Eye (tissue), 1 donor: ENCODE measurements around the gene TRIL.

Experiments used
- DNase-seq: peaks from one replicate; pipeline ENCODE4 v3.0.0-alpha.2; 2015

Gene TRIL

GRCh38 chr7:28939844-28940544, 18.1 kb downstream of the TRIL start:
- no peak for DNase-seq

DNA sequence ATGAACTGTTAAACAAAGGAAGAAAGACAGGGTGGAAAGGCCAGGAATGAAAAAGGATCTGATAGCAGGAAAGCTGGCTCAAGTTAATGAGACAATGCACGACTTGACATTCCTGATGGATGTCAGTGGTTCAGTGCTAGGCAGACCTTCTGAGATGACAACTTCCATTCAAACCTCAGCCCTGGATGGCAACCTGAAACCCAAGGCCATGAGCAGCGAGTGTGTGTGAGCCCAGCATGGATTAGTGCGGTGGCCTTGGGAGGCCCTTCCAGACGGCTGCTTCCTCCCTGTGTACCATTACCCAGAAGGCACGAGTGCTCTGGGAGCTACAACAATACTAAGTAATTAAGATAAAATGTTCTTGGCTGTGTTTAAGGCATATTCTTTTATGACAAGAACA, 18.8 kb downstream of the TRIL start:
- DNase-seq: no peak

DNA sequence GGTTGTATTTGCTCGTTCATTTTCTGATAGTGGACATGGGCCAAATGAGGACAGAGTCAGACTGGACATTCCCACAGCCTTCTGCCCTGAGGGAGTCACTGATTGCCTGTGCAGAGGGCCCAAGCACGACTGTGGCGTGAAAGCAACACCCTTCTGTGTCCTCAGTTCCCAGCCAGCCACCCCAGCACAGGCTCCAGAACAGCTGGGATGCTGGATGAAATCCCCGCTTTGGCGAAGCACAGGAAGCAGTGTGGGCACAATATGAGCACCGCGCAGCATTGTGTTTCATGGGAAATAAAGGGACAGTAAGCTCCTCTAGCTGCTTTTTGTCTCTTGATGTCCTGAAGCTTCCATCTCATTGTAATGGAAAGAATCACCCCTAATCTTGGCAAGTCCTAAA, 20.5 kb downstream of the TRIL start:
- DNase-seq: no peak

DNA sequence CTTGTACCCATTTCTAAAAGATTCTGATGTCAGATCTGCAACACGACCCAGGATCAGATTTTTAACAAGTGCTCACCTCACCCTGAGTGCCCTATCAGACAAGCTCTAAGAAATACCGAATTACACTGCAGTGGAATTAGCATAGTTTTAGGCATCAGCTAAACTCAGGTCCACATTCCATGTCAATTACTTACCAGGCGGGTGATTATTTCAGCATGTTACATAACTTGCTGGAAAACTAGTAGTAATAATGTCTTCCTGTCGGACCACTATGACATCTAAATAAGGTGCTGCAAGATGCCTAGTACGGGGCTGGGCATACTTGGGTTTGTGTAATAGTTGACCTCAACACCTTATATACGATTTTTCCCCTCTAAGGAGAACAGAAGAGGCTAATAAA, 21.0 kb downstream of the TRIL start:
- DNase-seq: no peak

DNA sequence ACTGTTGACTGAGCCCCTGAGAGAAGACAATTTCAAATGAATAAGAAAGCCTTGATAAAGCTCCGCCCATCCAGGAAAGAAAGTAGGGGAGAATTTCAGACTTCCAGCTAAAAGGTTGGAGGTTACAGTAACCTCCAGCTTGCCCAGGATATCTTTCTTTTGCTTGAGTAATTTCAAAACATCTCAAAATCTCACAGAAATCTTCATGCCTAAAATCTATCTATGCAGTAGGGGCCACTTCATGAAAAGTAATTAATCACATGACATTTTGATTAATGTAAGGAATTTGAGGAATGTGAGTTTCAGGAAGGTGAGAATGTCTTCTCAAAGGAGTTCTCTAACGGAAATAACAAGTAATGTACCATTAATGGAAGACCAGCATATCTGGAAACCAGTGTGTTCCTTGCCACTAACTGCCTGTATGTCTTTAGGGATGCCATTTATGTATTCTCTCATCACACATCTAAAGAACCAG, 24.2 kb downstream of the TRIL start:
- DNase-seq: no peak

- no peak for DNase-seq
Observed at GRCh38 chr7:28931565-28931964, 26.6 kb downstream of the TRIL start.

DNA sequence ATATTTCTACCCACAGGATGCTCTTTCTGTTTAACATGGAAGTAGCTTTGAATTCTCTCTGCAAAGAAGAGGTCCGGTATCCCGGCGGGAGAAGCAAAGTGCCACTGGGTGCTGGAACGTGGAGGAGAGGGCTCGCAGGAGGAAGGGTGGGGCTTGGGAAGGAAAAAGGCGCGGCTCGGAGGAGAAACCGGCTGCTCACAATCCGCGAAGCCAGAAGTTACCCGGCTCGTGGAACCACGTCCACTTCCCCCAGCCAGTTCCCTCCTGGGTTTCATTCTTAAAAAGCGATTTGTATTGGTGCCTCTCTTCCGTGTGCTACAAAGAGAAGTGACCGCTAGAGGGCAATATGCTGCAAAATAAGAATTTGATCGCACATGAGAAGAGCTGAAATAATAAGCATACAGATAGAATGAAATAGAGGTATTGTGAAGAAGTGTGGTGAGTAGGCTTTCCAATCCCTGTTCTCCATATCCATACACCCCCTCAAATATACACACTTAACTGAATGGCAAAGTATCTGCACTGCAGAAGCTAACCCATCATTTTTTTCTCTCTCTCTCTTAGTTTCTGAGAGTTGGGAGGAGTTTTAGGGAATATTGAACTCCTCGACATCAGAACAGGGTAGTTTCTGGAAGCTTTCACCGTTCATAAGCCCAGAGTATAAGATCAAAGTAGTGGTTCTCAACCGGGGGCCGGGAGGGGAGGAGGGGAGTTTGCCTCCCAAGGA, 31.1 kb downstream of the TRIL start:
- DNase-seq: peak; percentile 95

- peak; percentile 97 for DNase-seq
Observed at GRCh38 chr7:28922624-28923331, 35.4 kb downstream of the TRIL start.

GRCh38 chr7:28921822-28922221, 36.3 kb downstream of the TRIL start:
- peak; percentile 88 for DNase-seq

GRCh38 chr7:28920424-28920823, 37.7 kb downstream of the TRIL start:
- no peak for DNase-seq

DNA sequence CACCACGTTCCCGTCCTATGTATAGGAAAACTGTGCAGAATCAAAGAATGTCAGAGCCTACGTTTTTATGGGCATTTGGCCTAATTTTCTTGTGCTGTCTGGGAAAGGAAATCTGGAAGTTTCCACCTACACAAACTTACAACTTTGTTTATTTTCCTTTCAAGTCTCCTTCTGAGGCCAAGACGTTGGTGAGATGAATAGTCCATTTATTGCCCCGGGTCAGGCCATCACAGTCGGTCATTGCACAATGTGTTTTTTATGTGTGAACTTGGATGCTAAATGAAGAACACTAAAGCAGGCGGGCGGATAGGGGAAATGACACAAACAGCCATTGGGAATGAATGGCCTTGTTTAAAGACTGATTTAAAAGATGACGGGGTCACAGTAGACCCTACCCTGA, 38.6 kb downstream of the TRIL start:
- DNase-seq: no peak

GRCh38 chr7:28908775-28909174, 49.4 kb downstream of the TRIL start:
- no peak for DNase-seq

DNA sequence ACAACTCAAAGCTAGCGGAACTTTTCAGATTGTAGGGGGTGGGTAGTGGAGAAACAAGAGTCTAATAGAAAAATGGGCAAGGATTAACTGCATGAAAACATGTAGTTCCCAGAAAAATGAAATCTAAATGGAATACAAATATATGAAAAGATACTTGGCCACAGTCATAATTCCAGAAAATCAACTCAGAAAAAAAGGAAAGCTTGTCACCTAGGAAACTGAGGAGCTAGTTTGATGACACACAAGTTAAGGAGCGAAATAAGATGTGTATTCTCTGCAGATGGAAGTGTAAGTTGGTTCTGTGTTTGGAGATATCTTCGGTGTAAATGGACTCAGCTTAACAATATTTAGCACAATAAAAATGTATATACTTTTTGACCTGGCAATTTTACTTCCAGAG, 52.7 kb downstream of the TRIL start:
- no peak for DNase-seq

GRCh38 chr7:28904578-28905048, 53.5 kb downstream of the TRIL start:
- peak; percentile 69 for DNase-seq

DNA sequence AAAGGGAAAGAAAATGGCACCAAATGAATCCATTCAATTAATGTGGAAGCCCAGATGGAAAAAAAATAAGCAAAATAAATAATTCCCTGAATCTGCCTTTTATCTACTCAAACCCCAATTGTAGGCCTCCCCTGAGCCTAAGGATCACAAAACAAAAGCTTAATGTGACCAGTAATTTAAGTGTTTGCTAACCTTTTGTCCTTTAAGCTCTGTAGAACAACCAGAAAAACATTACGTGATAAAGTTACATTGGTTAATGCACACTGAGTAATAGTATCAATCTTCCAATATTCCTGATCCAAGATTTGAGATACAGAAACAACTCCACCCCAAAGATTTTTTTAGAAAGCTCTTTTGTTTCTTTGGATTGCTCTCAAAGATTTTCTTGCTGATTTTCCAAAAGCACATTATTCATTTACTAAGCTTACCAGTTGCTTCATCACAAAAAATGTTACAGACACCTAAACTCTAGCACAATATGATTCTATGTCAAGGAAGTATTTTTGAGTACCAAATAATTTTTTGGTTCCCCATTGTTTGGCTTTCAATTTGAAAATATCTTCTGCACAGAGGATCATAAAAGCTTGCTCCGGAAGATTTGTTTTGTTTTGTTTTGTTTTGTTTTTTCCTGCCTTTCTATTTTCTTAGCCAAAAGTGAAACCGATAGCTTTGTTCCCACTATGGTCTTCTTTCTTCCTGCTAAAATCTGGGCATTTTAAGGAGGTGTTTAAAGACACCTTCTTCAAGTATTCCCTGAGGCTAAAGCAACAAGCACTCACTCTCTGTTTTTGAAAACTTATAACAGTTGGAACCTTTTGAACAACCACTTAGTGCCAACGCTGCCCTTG, 54.2 kb downstream of the TRIL start:
- no peak for DNase-seq
